Islet precursor cell (in vitro differentiated cells): ENCODE data around the gene SAYSD1.
"Not testable (repeated sequence)": the region's sequence is repeated elsewhere in the genome, so short reads cannot be mapped to it uniquely, and the experiment has no call there.

Experiments used
- DNase-seq: peaks from one replicate; pipeline ENCODE4 v3.0.0-alpha.2; 2018

The SAYSD1 gene

DNA sequence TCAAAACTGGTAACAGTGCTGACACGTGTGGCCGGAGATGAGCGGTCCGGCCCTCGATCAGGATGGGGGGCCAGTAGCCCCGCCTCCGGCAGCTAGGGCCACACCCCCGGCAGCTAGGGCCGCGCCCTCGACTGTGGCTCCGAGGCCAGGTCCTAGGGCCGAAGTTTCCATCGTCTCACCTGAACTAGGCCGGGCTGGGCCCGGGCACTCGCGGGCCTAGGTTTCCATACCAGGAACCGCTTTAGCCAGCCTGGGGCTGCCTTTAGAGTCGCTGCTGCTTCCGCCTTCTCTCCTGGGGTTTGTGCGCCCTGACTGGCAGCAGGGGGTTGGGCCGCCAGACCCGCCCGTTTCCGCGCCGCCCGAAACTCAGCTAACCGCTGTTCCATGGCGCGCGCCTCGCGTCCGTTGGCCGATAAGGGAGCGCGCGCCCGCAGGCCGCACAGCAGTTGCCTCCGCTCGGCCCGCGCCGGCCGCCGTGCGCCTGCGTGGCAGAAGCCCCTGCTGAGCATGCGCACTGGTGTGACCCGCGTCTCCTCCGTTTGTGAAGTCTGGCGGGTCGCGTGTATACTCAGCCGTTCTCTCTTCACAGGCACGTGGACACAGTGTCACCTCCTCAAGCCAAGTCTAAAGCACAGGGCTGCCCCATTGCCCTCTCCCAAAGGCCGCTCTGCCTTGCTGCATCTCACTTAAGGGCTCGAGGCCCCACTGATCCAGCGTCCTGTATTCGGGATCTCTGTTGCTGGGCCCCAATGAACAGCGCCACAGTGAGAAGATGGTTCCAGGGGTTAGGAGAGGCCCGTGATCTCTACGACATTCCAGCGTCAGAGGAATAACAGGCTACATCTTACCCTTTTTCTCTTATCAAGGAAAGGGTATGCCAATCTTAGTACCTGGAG is at the start of gene SAYSD1:
Gene SAYSD1 (minus strand): TSS at position 483 of the 896 bp plus-strand sequence. CDS start 97 bp downstream, at position 386.
- DNase-seq: peak; percentile 96

- DNase-seq: no peak
Observed at GRCh38 chr6:39157511-39157910, 42.5 kb upstream of the SAYSD1 start.

DNA sequence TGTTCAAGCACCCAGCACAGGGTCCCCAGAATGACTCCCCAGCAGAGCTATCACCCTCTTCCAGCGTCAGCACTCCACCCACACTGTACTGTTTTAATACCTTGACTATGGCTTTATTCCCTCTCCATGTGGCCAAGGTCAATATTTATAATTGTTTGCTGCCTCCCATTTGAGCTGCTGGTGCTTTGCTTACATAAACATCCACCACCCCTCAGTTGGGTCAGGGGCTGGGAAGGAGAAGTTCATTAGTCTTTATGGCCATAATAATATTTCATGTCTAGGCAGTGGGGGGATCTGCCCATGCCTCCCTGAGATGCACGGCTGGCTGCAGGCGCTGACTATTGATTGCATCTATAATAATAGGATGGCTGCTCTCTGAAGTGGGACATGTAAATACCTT is 41.8 kb upstream of the SAYSD1 start:
- DNase-seq: no peak

DNA sequence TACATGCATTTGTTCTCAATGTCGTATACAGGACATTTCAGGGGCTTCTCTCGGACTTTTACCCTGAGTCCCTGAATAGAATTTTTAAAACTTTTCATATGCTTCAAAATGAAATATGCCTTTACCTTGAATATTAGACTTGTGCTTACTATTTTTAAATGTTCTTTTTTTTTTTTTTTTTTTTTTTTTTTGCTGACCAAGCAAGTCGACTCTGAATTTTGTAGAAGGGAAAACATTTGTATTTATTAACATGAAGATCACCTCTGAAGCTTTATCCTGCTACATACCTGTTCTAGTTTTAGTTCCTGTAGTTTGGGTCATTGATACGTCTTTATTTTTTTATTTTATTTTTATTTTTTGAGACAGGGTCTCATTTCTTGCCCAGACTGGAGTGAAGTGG is 39.7 kb upstream of the SAYSD1 start:
- no peak for DNase-seq

- no peak for DNase-seq
Observed at GRCh38 chr6:39153766-39154397, 38.9 kb upstream of the SAYSD1 start.

DNA sequence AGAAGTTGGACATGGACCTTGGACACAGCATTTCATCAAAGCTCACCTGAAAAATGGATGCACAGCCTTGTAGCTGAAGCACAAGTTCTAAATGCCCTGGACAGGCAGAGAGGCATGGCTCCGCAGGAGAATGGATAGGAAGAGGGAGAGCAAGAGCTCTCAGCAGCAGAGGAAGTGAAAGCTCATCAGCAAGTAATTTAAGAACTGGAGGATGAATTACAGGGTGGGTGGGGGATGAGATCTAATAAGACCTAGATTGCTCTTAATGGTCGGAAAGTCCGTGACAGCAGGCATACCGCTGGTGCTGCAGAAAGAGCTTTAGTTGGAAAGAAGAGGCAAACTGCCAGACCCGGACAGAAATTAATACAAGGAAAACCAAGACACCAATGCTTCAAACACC is 37.3 kb upstream of the SAYSD1 start:
- no peak for DNase-seq

DNA sequence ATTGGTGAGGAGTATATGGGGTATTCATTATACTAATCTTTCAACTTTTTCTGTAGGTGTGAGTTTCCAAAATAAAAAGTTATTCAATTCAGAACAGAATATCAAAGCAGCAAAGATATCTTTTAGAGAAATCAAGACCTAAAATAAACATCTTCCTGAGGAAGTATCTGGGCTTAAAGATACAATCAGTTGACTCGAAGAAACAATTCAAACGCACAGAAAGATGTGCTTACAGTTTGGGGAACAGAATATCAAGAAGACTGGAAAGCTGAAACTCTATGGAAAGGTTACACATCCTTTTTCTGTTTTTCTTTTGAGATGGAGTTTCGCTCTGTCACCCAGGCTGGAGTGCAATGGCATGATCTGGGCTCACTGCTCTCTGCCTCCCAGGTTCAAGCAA is 36.2 kb upstream of the SAYSD1 start:
- no peak for DNase-seq

GRCh38 chr6:39144481-39145173 is 29.6 kb upstream of the SAYSD1 start:
- no peak for DNase-seq

GRCh38 chr6:39143238-39143930 is 28.4 kb upstream of the SAYSD1 start:
- DNase-seq: no peak

- no peak for DNase-seq
Observed at GRCh38 chr6:39140556-39141167, 25.7 kb upstream of the SAYSD1 start.

- peak; percentile 71 for DNase-seq
Observed at GRCh38 chr6:39137245-39137644, 22.3 kb upstream of the SAYSD1 start.

DNA sequence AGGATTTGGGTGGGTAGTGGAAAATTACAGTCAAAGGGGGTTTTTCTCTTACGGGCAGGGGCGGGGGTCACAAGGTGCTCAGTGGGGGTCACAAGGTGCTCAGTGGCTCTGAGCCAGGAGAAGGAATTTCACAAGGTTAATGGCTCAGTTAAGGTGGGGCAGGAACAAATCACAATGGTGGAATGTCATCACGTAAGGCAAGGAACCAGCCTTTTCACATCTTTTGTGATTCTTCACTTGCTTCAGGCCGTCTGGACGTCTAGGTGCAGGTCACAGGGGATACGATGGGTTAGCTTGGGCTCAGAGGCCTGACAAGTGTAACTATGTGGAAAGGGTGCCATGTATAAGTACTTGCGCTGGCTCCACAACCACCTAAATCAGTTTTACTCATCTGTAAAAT is 21.2 kb upstream of the SAYSD1 start:
- not testable (repeated sequence) for DNase-seq

GRCh38 chr6:39134761-39135160 is 19.8 kb upstream of the SAYSD1 start:
- not testable (repeated sequence) for DNase-seq

DNA sequence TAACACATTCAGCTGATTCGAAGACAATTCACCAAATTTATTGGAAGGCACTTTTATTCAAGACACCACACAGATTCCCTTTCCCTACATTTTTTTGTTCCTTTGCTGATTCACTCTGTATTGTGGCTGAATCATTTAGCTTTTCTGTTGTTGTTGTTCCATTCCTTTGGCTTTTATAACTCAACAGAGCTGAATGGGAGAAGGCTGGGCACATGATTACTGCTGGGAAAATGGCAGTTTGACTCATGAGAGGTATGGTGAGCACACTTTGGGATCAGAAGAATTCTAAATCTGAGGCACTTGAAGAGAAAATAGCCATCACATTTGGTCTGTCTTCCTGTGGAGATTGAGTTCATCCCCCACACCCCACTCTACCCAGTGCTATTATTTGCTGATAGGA is 15.7 kb upstream of the SAYSD1 start:
- DNase-seq: no peak

DNA sequence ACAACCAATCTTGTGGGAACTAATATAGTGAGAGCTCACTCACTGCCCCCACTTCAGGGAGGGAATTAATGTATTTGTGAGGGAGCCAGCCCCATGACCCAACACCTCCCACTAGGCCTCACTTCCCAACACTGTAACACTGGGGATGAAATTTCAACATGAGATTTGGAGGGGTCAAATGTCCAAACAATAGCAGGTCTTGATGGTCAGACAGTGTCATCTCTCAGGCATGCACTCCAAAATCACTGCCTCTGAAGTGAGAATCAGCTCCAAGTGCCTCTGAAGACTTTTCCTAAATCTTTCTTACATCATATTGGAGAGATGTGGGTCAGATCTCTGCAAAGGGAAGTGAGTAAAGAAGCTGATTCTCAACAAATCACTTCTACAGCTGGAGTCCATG is 13.8 kb upstream of the SAYSD1 start:
- DNase-seq: no peak

GRCh38 chr6:39128106-39128505 is 13.1 kb upstream of the SAYSD1 start:
- no peak for DNase-seq

GRCh38 chr6:39124114-39124513 is 9.1 kb upstream of the SAYSD1 start:
- no peak for DNase-seq

GRCh38 chr6:39118921-39119320 is 3.9 kb upstream of the SAYSD1 start:
- no peak for DNase-seq

DNA sequence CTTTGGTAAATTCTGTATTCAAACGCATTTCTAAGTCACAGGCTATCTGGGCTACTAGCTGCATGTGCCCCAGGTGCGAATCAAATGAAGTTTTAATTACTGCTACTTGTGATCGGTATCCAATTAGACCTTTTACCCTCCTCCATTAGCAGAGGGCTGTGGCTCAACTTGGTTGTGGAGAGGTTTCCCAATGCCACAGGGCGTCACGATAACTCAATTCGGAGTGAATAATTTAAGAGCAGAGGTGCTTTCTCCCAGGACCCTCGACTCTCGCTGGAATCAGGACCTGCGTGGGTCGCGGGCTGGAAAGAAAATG is 640 bp downstream of the SAYSD1 start:
- no peak for DNase-seq

DNA sequence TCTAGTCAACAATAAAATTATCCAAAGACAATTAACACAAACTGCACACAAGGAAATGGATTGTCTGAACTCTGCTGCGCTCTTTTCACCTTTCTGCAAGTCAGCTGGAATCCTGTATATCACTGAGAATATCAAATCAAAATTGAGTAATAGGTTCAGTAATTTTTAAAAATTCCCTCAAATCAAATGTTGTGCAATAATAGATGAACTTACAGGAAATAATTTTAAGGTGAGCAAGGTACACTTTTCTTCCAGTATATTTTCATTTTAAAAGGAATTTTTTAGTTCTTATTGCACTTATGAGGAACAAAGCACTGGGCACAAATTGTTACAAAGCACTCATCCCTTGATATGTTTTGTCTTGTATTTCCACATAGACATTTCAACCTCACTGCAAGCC is 1.2 kb downstream of the SAYSD1 start:
- DNase-seq: no peak

- no peak for DNase-seq
Observed at GRCh38 chr6:39111280-39111679, 3.7 kb downstream of the SAYSD1 start.

- no peak for DNase-seq
Observed at GRCh38 chr6:39108041-39108839, 6.7 kb downstream of the SAYSD1 start.
